Epithelial cell of proximal tubule (primary cell): ENCODE data around the gene AMBRA1. TPM values are rescaled to one million over a fixed set of nuclear protein-coding genes. Genes with fewer than 3 reads are reported as not detected.

Experiments
- DNase-seq: peaks from one replicate; pipeline ENCODE4 v3.0.0-alpha.2; 2011; ENCODE audit warnings: low read depth
- H3K4me3 ChIP-seq: 2 replicates; pipeline ENCODE4 v1.5.1; 2011; ENCODE audit warnings: low read depth, mild to moderate bottlenecking, low read length
- total RNA-seq: library from RNA; depleted of rRNA; stranded (reverse); fragments of >200 nt; gene quantifications from 2 replicates; pipeline ENCODE4 v1.2.3, GENCODE V29; 2015
- TF ChIP-seq, protein P1 (sequence below): conservative IDR thresholded peaks from 2 replicates; pipeline ENCODE4 v1.5.1; 2012; ENCODE audit warnings: low read depth, mild to moderate bottlenecking, low read length

AMBRA1 gene
- total RNA-seq, 1 donor from 2014 or later: 21.0 TPM

DNA sequence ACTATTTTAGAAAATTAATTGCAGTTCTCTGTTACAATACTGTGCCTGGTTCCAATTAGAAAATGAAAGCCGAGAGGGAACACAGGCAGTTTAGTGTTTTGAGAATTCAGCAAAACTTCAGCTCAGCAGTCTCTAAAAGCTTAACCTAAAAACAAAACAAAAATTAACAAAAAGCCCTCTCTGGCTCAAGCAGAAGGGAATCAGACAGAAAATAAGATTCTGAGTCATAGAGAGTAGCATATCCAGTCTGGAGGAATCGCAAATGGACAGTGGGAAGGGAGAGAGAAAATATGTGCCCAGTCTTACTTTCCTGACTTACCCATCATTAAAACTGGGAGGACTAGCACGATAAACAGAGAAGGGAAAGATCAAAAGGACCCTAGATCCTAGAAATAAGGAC is 164.1 kb downstream of the AMBRA1 start:
- no peak overlapping the region for H3K4me3 ChIP-seq
- TF ChIP-seq, protein P1, sequence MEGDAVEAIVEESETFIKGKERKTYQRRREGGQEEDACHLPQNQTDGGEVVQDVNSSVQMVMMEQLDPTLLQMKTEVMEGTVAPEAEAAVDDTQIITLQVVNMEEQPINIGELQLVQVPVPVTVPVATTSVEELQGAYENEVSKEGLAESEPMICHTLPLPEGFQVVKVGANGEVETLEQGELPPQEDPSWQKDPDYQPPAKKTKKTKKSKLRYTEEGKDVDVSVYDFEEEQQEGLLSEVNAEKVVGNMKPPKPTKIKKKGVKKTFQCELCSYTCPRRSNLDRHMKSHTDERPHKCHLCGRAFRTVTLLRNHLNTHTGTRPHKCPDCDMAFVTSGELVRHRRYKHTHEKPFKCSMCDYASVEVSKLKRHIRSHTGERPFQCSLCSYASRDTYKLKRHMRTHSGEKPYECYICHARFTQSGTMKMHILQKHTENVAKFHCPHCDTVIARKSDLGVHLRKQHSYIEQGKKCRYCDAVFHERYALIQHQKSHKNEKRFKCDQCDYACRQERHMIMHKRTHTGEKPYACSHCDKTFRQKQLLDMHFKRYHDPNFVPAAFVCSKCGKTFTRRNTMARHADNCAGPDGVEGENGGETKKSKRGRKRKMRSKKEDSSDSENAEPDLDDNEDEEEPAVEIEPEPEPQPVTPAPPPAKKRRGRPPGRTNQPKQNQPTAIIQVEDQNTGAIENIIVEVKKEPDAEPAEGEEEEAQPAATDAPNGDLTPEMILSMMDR: no peak

GRCh38 chr11:46427364-46427763 is 166.5 kb downstream of the AMBRA1 start:
- TF ChIP-seq, protein P1: no peak
- no peak for DNase-seq
- H3K4me3 ChIP-seq: no peak overlapping the region

More for the DNA sequence above, 164.1 kb downstream of the AMBRA1 start:
- no peak for DNase-seq

DNA sequence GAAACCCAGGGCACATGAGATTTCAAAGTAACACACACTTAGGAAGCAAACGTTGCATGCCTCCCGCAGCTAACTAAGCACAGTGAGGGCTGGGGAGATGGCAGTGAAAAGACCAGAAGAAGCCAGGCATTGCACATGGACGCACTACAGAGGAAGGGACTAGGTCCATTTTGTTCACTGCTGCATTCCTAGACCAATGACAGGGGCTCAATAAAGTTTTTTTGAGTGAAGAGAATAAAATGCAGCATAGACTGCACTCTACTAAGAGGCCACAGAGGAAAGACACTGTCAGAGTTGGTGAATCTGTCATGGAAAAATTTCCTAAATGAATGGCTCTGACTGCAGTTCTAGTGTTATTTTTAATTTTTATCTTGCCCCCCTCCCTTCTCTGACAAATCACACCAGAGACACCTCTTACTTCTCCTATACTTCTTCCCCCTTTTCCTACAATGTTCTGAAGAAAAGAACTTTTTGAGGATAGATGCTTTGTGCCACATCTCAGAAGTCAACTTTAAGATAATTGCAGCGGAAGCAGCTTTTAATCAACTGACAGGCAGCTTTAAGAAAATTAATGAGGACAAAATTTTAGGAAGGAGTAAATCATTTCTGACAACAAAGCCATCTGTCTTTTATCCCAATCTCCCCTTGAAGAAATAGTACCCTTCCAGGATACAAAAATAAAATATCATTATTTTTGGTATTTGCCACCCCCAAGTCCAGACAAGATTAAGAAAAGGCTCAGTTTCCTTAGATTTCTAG is 167.4 kb downstream of the AMBRA1 start:
- no peak overlapping the region for H3K4me3 ChIP-seq
- TF ChIP-seq, protein P1: no peak
- DNase-seq: no peak

DNA sequence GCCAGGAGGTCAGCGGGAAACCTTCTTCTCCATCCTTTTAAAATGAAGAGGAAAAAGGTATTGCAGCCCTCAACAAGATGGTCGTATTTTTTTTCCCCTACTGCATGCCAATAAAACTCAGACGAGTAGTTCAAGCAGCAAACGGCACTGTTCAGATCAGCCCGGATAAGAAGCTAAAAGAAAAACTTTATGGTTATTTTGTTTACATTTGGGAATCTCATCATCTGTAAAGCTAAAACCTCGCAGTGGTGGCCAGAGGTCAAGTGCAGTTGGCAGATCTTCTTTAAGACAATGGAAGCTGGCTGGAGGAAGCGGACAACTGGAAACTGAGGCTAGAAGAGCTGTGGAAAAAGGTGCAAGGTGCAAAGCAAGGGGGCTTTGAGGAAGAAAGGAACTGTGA is 171.2 kb downstream of the AMBRA1 start:
- TF ChIP-seq, protein P1: no peak
- H3K4me3 ChIP-seq: no peak overlapping the region
- no peak for DNase-seq

DNA sequence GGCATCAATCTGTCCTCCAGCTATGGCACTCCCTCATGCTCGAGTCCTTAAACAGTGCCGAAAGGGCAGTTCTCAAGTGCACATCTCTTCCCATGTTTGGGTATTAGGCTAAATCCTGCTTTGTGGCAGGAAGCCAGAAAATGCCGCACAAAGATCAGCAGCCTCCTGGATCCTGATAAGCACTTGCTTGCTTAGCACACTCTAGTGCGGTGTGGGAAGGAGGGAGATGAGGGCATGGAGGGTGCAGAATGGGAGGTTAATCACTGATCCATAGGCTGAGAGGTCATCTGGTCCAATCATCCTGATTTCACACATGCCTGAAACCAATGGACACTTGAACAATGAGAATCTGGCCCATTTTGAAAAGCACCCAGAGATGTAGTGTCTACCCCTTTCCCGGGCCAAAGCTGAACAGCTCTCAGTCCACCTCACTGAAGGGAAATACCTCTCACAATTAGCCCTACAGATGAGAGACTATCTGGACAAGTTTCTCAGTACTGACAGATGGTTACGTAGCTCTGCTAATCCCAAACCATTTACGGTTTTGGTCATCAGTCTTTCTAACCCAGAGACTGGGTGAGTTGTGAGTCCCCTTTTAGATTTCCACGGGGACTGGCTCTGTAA is 172.5 kb downstream of the AMBRA1 start:
- TF ChIP-seq, protein P1: no peak
- H3K4me3 ChIP-seq: no peak overlapping the region
- DNase-seq: no peak

DNA sequence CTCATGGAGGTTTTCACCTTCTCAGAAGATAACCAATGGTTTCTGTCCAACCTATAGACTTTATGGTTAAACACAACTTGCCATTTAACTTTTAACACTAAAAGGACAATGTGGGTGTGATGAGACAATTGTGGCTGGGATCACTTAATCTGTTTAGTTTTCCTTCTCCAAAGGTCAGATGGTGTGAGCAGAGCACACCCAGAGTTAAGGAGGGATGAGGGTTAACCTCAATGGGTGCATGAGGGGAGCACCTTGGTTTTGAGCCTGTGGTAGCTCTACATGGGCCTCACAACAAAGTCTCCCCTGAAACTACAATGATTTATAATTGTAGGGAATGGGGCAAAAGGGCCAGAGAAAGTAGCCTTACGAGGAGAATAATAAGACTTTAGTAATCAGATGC is 173.3 kb downstream of the AMBRA1 start:
- TF ChIP-seq, protein P1: no peak
- no peak for DNase-seq
- no peak overlapping the region for H3K4me3 ChIP-seq
